Tibial nerve (tissue), 4 donors: ENCODE measurements around the gene ZBTB8B. TPM values are rescaled to one million over a fixed set of nuclear protein-coding genes. Genes with fewer than 3 reads are reported as not detected.
"Not testable (repeated sequence)": the region's sequence is repeated elsewhere in the genome, so short reads cannot be mapped to it uniquely, and the experiment has no call there.

ENCODE experiments used
- DNase-seq, 2 donors: peaks; one replicate each; pipeline ENCODE4 v3.0.0-alpha.2; 2019; ENCODE audit warnings: low spot score in 2 of 2
- H3K27ac ChIP-seq, 4 donors: fragments of 200-600 bp; sonication (generic) in 3 of 4; one replicate each; pipeline ENCODE4 v1.5.1; 2017 to 2019; ENCODE audit warnings: mild to moderate bottlenecking in 1 of 4
- H3K27me3 ChIP-seq, 2 donors: fragments of 200-600 bp; sonication (generic) in 1 of 2; one replicate each; pipeline versions ENCODE4 v1.5.1 to v1.6.0; 2017 to 2019
- H3K36me3 ChIP-seq, 3 donors: fragments of 200-600 bp; sonication (generic); one replicate each; pipeline ENCODE4 v1.5.1; 2018 to 2019
- H3K4me1 ChIP-seq, 4 donors: fragments of 200-600 bp; sonication (generic) in 3 of 4; one replicate each; pipeline ENCODE4 v1.5.1; 2017 to 2019
- H3K4me3 ChIP-seq, 4 donors: fragments of 200-600 bp; sonication (generic) in 3 of 4; one replicate each; pipeline ENCODE4 v1.5.1; 2017 to 2019; ENCODE audit warnings: mild to moderate bottlenecking in 1 of 4, moderate library complexity in 1 of 4
- H3K9me3 ChIP-seq, 4 donors: fragments of 200-600 bp; sonication (generic) in 3 of 4; one replicate each; pipeline ENCODE4 v1.5.1; 2017 to 2019
- EP300 ChIP-seq, 2 donors: sonication (generic); formaldehyde crosslinking; IDR thresholded peaks; one replicate each; pipeline ENCODE4 v1.6.1; 2017; ENCODE audit warnings: antibody characterized with exemption in 2 of 2, mild to moderate bottlenecking in 1 of 2
- POLR2A ChIP-seq, 2 donors: fragments of 450-650 bp; IDR thresholded peaks; one replicate each; pipeline ENCODE4 v1.6.1; 2017; ENCODE audit warnings: antibody characterized with exemption in 2 of 2, mild to moderate bottlenecking in 2 of 2, moderate library complexity in 2 of 2
- WGBS, 2 donors: methylation state at CpG; one replicate each; pipeline ENCODE4 v1.1.5; 2018; 5-methylcytosine and 5-hydroxymethylcytosine counted together
- total RNA-seq, 4 donors: library from RNA; depleted of rRNA; stranded (reverse); fragments of >200 nt; gene quantifications; one replicate each; pipeline ENCODE4 v1.1.0, GENCODE V29; 2016
- TF ChIP-seq, protein P1 (sequence below), 5 experiments: fragments of 200-600 bp in 3 of 5; fragments of 450-650 bp in 2 of 5; sonication (generic) in 3 of 5; IDR thresholded peaks; one replicate each; pipeline ENCODE4 v1.5.1; 2016 to 2019; ENCODE audit warnings: antibody characterized with exemption in 5 of 5, mild to moderate bottlenecking in 3 of 5, moderate library complexity in 2 of 5

The ZBTB8B gene
- total RNA-seq, 4 donors from 2014 or later, result 0.21 TPM; not detected in 3

DNA sequence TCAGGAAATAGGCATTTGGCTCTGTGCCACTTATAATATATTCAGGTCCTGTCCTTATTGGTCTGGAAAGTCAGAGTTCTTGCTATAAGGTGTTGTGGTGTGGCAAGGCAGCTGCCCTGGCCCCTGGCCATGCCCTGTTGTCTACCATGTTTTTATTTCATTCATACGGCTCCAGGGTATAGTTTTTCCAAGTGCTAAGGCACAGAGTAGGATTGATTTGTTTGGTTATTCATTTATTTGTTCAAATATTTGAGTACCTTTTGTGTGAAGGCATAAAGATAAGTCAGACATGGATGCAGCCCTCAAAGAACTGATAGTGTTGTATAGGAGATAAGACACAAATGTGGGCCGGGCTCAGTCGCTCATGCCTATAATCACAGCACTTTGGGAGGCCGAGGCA is 10.1 kb downstream of the ZBTB8B start:
- TF ChIP-seq, protein P1, sequence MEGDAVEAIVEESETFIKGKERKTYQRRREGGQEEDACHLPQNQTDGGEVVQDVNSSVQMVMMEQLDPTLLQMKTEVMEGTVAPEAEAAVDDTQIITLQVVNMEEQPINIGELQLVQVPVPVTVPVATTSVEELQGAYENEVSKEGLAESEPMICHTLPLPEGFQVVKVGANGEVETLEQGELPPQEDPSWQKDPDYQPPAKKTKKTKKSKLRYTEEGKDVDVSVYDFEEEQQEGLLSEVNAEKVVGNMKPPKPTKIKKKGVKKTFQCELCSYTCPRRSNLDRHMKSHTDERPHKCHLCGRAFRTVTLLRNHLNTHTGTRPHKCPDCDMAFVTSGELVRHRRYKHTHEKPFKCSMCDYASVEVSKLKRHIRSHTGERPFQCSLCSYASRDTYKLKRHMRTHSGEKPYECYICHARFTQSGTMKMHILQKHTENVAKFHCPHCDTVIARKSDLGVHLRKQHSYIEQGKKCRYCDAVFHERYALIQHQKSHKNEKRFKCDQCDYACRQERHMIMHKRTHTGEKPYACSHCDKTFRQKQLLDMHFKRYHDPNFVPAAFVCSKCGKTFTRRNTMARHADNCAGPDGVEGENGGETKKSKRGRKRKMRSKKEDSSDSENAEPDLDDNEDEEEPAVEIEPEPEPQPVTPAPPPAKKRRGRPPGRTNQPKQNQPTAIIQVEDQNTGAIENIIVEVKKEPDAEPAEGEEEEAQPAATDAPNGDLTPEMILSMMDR (IDR thresholded peaks at IDR 0.05), result no peak
- TF ChIP-seq EP300 (IDR thresholded peaks at IDR 0.05) (no peak), POLR2A (IDR thresholded peaks at IDR 0.05) (no peak)
- 79 to 88% methylated on average over 4 of the region's 4 CpGs for WGBS, 2 donors
- Histone ChIP-seq H3K4me1 (no peaks in the 10 kb centered on the region), H3K27me3 (peaks cover 0 to 7% of the 10 kb centered on the region in 2 donors), H3K9me3 (no peaks in the 10 kb centered on the region), H3K36me3 (no peaks in the 10 kb centered on the region), H3K4me3 (no peak overlapping the region), H3K27ac (no peak overlapping the region)
- DNase-seq, result no peak

DNA sequence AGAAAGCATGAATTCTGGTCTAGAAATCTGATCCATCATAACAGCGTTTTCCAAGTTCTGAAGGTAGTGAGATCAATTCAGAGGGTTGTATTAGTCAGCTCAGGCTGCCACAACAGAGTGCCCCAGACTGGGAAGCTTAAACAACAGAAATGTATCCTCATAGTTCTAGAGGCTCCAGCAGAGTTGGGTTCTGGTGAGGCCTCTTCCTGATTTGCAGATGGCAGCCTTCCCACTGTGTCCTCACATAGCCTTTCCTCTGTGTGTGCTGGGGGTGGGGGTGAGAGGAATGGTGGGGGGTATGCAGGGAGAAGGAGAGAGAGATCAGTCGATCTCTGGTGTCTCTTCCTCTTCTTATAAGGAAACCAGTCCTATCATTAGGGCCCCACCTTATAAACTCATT is 15.1 kb downstream of the ZBTB8B start:
- 59 to 72% methylated on average over 2 of the region's 2 CpGs for WGBS, 2 donors
- Histone ChIP-seq H3K27me3 (no peaks in the 10 kb centered on the region), H3K4me3 (no peak overlapping the region), H3K4me1 (no peaks in the 10 kb centered on the region), H3K36me3 (no peaks in the 10 kb centered on the region), H3K9me3 (no peaks in the 10 kb centered on the region), H3K27ac (no peak overlapping the region)
- no peak for DNase-seq
- no peak for TF ChIP-seq EP300 (IDR thresholded peaks at IDR 0.05)
- TF ChIP-seq, protein P1 (IDR thresholded peaks at IDR 0.05), result no peak
- TF ChIP-seq POLR2A (IDR thresholded peaks at IDR 0.05), result no peak

DNA sequence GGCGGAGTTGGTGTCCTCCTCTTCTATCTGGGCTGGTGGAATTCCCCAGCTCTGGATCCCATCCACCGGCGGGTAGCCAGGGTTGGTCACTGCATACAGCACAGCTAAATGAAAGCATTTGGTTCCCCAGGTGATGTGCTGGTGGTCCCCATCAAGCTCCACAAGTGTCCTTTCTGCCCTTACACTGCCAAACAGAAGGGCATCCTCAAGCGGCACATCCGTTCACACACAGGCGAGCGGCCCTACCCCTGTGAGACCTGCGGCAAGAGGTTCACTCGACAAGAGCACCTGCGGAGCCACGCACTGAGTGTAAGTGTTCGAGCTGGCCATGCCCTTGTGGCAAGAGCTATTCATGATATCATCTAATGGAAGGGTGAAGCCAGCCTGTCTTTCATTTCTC is 15.9 kb downstream of the ZBTB8B start:
- 94 to 97% methylated on average over 7 to 11 of the region's 12 CpGs for WGBS, 2 donors
- Histone ChIP-seq H3K27me3 (no peaks in the 10 kb centered on the region), H3K36me3 (no peaks in the 10 kb centered on the region), H3K27ac (no peak overlapping the region), H3K4me3 (no peak overlapping the region), H3K9me3 (no peaks in the 10 kb centered on the region), H3K4me1 (no peaks in the 10 kb centered on the region)
- no peak for DNase-seq
- TF ChIP-seq EP300 (IDR thresholded peaks at IDR 0.05), result no peak
- no peak for TF ChIP-seq POLR2A (IDR thresholded peaks at IDR 0.05)
- TF ChIP-seq, protein P1 (IDR thresholded peaks at IDR 0.05), result no peak

DNA sequence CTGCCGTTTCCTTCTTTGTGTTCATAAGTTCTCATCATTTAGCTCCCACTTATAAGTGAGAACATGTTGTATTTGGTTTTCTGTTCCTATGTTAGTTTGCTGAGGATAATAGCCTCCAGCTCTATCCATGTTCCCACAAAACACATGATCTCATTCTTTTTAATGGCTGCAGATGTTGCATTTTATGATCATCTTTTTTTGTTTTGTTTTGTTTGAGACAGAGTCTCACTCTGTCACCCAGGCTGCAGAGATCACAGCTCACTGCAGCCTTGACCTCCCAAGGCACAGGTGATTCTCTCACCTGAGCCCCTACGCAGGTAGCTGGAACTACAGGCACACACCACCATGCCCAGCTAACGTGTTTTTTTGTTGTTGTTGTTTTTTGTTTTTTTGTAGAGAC is 16.9 kb downstream of the ZBTB8B start:
- H3K27me3 ChIP-seq, H3K4me1 ChIP-seq, H3K4me3 ChIP-seq, H3K9me3 ChIP-seq, H3K36me3 ChIP-seq, DNase-seq, H3K27ac ChIP-seq: not testable (repeated sequence)
- 66 to 68% methylated on average over 3 of the region's 3 CpGs for WGBS, 2 donors

DNA sequence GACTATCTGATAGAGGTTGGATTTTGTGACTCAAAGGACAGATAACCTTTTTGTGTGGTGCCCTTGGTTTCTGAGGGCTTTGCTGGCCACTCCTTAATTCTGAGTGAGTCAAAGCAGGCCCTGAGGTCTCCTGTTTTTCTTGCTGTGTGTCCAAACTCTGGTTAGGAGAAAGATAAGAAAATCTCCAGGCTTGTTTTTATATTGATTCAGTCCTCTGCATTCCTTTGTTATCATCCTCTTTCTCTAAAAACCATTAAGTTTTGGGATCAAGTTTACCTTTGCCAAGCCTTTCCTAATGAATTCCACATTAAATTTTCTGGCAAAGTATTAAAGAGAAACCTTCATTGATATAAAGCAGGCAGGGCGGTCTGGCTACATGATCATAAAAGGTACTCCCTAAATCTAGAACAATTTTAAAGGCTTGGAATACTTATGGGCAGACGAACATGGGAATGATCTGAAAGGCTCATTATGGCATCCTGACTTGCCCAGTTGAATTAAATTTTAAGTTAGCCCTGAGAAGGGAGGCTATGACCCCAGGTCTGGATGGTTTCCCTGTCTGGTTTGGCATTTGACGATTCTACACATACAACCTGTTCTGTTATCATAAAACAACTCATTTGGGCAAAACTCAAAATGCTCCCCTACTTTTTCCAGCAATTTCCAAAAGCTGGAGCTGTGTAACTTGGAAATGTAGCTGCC is 20.8 kb downstream of the ZBTB8B start:
- no peak for DNase-seq
- Histone ChIP-seq H3K9me3 (no peaks in the 10 kb centered on the region), H3K4me1 (no peaks in the 10 kb centered on the region), H3K36me3 (no peaks in the 10 kb centered on the region), H3K27ac (peak overlapping the region in 1 of 4 donors; percentile 28), H3K4me3 (no peak overlapping the region), H3K27me3 (no peaks in the 10 kb centered on the region)
- TF ChIP-seq, protein P1 (IDR thresholded peaks at IDR 0.05), result no peak
- TF ChIP-seq EP300 (IDR thresholded peaks at IDR 0.05) (no peak), POLR2A (IDR thresholded peaks at IDR 0.05) (no peak)
- WGBS, 2 donors, result 56 to 70% methylated on average over 3 of the region's 3 CpGs
